ENCODE results near the gene PRR14.
"Not testable (repeated sequence)": the region's sequence is repeated elsewhere in the genome, so short reads cannot be mapped to it uniquely, and the experiment has no call there.

Gene PRR14

GRCh38 chr16:30696646-30697045 lies 45.9 kb downstream of the PRR14 start:
- DNase-seq: not testable (repeated sequence)

- DNase-seq: peak; percentile 92
Measured at GRCh38 chr16:30697264-30698138, 46.7 kb downstream of the PRR14 start.

GRCh38 chr16:30698139-30698815 lies 47.5 kb downstream of the PRR14 start:
- DNase-seq: peak; percentile 82

- peak; percentile 90 for DNase-seq
Measured at GRCh38 chr16:30698816-30699614, 48.3 kb downstream of the PRR14 start, which contains the start of gene SRCAP. TSS of gene SRCAP (plus strand) at chr16:30699171. CDS start at chr16:30700825, 1,654 bp downstream.

- DNase-seq: no peak
Measured at GRCh38 chr16:30699615-30700099, 48.9 kb downstream of the PRR14 start.

- no peak for DNase-seq
Measured at GRCh38 chr16:30700491-30700890, 49.7 kb downstream of the PRR14 start.

- DNase-seq: no peak
Measured at GRCh38 chr16:30700971-30701370, 50.2 kb downstream of the PRR14 start.

- DNase-seq: not testable (repeated sequence)
Measured at GRCh38 chr16:30703071-30703470, 52.3 kb downstream of the PRR14 start.

GRCh38 chr16:30703971-30704370 lies 53.2 kb downstream of the PRR14 start:
- no peak for DNase-seq

Data from MV-4-11 (cell line).